D721Med (cell line): ENCODE data around the gene TAGAP.
"Not testable (repeated sequence)": the region's sequence is repeated elsewhere in the genome, so short reads cannot be mapped to it uniquely, and the experiment has no call there.

Experiments
- DNase-seq: peaks from one replicate; pipeline ENCODE4 v3.0.0; 2011; ENCODE audit warnings: low spot score; ENCODE audit not compliant: insufficient read length
- FAIRE-seq: peaks from 2 replicates; lab custom pipeline; 2011; peaks lifted over from hg19 to GRCh38; lab: Jason Lieb, UNC
- CTCF ChIP-seq: IDR thresholded peaks from 2 replicates; pipeline ENCODE4 v1.5.1; 2012; ENCODE audit warnings: mild to moderate bottlenecking, control low read depth; ENCODE audit not compliant: insufficient read depth; ENCODE audit errors: missing control alignments

The TAGAP gene

GRCh38 chr6:159037756-159038290, 7.0 kb downstream of the TAGAP start:
- FAIRE-seq (no peak), DNase-seq (no peak)
- no peak for TF ChIP-seq CTCF

- DNase-seq (no peak), FAIRE-seq (no peak)
- no peak for TF ChIP-seq CTCF
These were observed 8.1 kb downstream of the TAGAP start for GRCh38 chr6:159036673-159037072.

GRCh38 chr6:159035891-159036290, 8.9 kb downstream of the TAGAP start:
- TF ChIP-seq CTCF: no peak
- FAIRE-seq (no peak), DNase-seq (no peak)

GRCh38 chr6:159033160-159034049, 11.4 kb downstream of the TAGAP start:
- no peak for TF ChIP-seq CTCF
- no peak for FAIRE-seq

GRCh38 chr6:159031846-159032245, 12.9 kb downstream of the TAGAP start:
- DNase-seq: no peak
- no peak for FAIRE-seq
- TF ChIP-seq CTCF: no peak

More at GRCh38 chr6:159033160-159034049, 11.4 kb downstream of the TAGAP start:
- no peak for DNase-seq

GRCh38 chr6:159030168-159030567, 14.6 kb downstream of the TAGAP start:
- FAIRE-seq (no peak), DNase-seq (no peak)
- TF ChIP-seq CTCF: no peak

- not testable (repeated sequence) for DNase-seq, FAIRE-seq
These were observed 19.6 kb downstream of the TAGAP start for GRCh38 chr6:159025224-159025623.
